GM18526 (cell line): Measurements from ENCODE around the gene FBXL13.

ENCODE experiments used
- POLR2A ChIP-seq: IDR thresholded peaks from 3 replicates; pipeline ENCODE4 v1.6.1; 2011; ENCODE audit not compliant: insufficient read length; ENCODE audit errors: extremely low read depth

FBXL13 gene

GRCh38 chr7:102916881-102917280, 157.7 kb downstream of the FBXL13 start:
- TF ChIP-seq POLR2A = no peak

GRCh38 chr7:102916426-102916825, 158.2 kb downstream of the FBXL13 start:
- TF ChIP-seq POLR2A = no peak

- no peak for TF ChIP-seq POLR2A
These were observed 160.0 kb downstream of the FBXL13 start for GRCh38 chr7:102914585-102914984.

- TF ChIP-seq POLR2A = no peak
These were observed 160.8 kb downstream of the FBXL13 start for GRCh38 chr7:102913826-102914225.

GRCh38 chr7:102912742-102913141, 161.9 kb downstream of the FBXL13 start, which contains the start of gene LRRC17:
Gene LRRC17, plus strand, starts transcription at chr7:102913000. Its CDS starts 20,914 bp downstream, at chr7:102933914.
- TF ChIP-seq POLR2A = no peak

- no peak for TF ChIP-seq POLR2A
These were observed 165.9 kb downstream of the FBXL13 start for GRCh38 chr7:102908676-102909075.

GRCh38 chr7:102898532-102898859, 176.1 kb downstream of the FBXL13 start:
- no peak for TF ChIP-seq POLR2A

- TF ChIP-seq POLR2A = no peak
These were observed 176.6 kb downstream of the FBXL13 start for GRCh38 chr7:102897856-102898531.

GRCh38 chr7:102897211-102897631, 177.4 kb downstream of the FBXL13 start:
- TF ChIP-seq POLR2A = no peak

GRCh38 chr7:102896585-102896984, 178.0 kb downstream of the FBXL13 start:
- TF ChIP-seq POLR2A = no peak

GRCh38 chr7:102895602-102896001, 179.0 kb downstream of the FBXL13 start:
- TF ChIP-seq POLR2A = no peak

- no peak for TF ChIP-seq POLR2A
These were observed 181.8 kb downstream of the FBXL13 start for GRCh38 chr7:102892631-102893278.

GRCh38 chr7:102891693-102892261, 182.8 kb downstream of the FBXL13 start:
- TF ChIP-seq POLR2A = no peak

- TF ChIP-seq POLR2A = no peak
These were observed 183.5 kb downstream of the FBXL13 start for GRCh38 chr7:102890971-102891692.

- TF ChIP-seq POLR2A = no peak
These were observed 184.2 kb downstream of the FBXL13 start for GRCh38 chr7:102890292-102890970.

- no peak for TF ChIP-seq POLR2A
These were observed 184.7 kb downstream of the FBXL13 start for GRCh38 chr7:102889851-102890250.
